A673 (cell line): ENCODE data around the gene PCBP2.

Source experiments
- EZH2 ChIP-seq: fragments of 200-600 bp; sonication (generic); IDR thresholded peaks from 2 replicates; pipeline ENCODE4 v1.6.1; 2017; ENCODE audit warnings: borderline replicate concordance, low read depth, mild to moderate bottlenecking, mixed read lengths, antibody characterized with exemption, low read length; ENCODE audit not compliant: poor library complexity, severe bottlenecking
- TF ChIP-seq, protein P1 (sequence below): fragments of 300-800, 200-600 bp; sonication (generic); conservative IDR thresholded peaks from 2 replicates; pipeline ENCODE4 v1.5.1; 2017; ENCODE audit warnings: low read depth, mild to moderate bottlenecking, antibody characterized with exemption, low read length, moderate library complexity, mixed read lengths

DNA sequence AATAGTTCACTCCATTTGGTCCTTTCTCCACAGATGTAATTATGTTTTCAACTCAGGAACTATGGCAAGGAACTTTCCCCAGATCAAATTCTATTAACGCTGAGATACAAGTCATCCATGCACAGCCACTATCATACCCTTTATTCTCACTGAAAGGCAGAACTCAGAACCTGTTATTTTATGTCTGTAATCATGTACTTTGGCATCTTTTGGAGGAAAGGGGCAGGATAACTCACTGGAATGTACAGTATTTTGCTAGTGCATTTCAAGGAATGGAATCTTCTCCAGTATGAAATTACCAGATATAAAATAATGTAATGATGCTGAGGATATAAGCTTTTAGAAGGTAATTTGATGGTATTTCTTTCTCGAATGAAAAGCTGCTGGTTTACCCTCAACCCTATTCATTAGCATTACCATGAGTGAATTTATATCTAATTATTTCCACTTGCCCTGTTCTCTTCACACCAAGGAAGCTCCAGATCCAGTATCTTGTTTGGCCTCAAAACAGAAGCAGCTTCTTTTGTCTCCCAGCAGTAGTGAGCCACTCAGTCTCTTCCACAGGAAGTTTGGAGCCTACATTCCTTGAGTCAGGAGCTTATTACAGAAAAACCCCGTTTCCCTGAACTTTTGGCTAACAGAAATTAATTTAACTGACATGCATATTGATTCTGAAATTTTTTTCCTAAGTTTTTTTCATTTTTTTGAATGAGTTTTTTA lies 38.3 kb upstream of the PCBP2 start:
- TF ChIP-seq, protein P1, sequence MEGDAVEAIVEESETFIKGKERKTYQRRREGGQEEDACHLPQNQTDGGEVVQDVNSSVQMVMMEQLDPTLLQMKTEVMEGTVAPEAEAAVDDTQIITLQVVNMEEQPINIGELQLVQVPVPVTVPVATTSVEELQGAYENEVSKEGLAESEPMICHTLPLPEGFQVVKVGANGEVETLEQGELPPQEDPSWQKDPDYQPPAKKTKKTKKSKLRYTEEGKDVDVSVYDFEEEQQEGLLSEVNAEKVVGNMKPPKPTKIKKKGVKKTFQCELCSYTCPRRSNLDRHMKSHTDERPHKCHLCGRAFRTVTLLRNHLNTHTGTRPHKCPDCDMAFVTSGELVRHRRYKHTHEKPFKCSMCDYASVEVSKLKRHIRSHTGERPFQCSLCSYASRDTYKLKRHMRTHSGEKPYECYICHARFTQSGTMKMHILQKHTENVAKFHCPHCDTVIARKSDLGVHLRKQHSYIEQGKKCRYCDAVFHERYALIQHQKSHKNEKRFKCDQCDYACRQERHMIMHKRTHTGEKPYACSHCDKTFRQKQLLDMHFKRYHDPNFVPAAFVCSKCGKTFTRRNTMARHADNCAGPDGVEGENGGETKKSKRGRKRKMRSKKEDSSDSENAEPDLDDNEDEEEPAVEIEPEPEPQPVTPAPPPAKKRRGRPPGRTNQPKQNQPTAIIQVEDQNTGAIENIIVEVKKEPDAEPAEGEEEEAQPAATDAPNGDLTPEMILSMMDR: no peak
- no peak for TF ChIP-seq EZH2
